ENCODE results near the gene DGKD.
"Not testable (repeated sequence)": the region's sequence is repeated elsewhere in the genome, so short reads cannot be mapped to it uniquely, and the experiment has no call there.

Gene DGKD

DNA sequence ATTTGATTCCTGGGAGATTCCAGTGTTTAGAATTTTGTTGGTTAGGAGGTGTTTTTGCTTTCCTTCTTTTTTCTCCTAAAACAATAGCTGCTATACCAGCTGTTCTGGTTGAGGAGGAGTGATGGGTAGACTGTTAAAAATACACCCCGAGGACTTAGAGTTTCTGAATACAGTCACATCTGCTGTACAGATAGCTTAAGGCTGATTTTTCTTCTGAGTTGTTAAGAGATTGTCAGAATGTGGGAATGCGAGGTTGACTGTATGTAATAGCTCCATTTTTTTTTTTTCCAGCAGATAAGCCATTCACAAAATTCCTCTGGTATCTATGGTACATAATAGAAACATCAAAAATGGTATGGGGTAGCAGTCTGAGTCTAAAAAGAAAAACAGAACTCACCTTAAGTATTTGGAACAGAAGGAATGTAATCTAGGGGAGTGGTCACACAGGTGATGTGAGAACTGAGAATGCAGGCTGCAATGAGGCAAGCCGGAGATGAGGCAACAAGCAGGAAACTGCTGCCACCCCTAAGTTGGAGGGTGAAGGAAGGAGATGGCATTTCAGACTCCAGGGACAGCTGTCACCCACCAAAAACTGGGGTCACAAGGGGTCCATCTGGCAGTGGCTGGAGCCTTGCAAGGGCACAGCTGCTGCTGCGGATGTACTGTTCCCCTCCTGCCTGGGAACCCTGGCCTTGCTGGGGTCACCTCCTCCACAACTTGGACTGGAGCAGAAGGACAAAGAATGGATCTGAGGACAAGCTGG is 2.4 kb downstream of the DGKD start:
- in situ Hi-C loops (cut with MboI; ENCODE audit: low pct_unique_long_range_greater_than_20kb, low sequenced_read_pairs), result no loop called here
- DNase-seq, result no peak

DNA sequence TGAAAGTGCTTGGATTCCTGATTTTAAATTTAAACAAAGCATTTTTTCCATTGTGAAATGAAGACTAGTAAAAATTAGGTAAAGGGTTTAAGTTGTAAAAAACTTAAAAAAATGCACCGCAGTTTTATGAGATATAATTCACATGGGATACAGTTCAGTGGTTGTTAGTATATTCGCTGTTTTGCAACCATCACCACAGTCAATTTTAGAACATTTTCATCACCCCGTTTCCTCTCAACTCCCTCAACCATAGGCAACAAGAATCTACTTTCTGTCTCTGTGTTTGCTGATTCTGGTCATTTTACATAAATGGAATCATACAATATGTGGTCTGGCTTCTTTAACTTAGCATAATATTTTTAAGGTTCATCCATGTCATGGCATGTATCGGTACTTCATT is 4.0 kb downstream of the DGKD start:
- DNase-seq, result no peak
- in situ Hi-C loops (cut with MboI; ENCODE audit: low pct_unique_long_range_greater_than_20kb, low sequenced_read_pairs), result no loop called here

DNA sequence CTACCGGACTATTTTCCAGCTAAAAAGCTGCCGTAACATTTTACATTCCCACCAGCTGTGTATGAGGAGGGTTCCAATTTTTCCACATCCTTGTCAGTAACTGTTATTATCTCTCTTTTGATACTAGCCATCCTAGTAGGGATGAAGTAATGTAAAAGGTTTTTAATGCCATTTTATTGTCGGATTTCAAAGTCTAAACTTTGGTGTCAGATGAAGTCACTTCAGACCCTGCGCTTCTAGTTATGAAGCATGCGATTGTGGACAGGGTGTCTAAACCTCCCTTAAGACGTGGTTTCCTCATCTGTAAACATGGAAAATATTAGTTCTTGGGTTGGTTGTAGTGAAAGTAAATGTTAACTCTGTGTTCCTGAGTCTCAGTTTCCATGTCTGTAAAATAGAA is 4.7 kb downstream of the DGKD start:
- DNase-seq, result no peak
- in situ Hi-C loops (cut with MboI; ENCODE audit: low pct_unique_long_range_greater_than_20kb, low sequenced_read_pairs), result no loop called here

DNA sequence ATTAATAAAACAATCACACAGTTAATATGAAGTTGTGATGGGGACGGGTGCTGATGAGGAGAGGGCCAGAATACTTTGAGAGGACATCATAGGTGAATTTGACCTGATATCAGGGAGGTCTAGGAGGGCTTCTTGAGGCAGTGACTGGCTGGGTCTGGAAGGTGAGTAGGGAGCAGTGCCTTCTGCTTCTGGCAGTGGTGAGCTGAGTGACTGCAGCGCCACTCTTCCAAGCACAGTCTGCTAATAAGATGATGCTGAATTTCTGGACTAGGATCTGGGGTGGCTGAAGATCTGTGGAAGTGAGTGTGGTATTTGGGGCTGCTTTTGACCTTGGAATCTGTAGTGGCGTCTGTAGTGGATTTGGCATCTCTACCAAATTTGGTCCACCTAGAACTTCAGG is 5.5 kb downstream of the DGKD start:
- in situ Hi-C loops (cut with MboI; ENCODE audit: low pct_unique_long_range_greater_than_20kb, low sequenced_read_pairs), result no loop called here

DNA sequence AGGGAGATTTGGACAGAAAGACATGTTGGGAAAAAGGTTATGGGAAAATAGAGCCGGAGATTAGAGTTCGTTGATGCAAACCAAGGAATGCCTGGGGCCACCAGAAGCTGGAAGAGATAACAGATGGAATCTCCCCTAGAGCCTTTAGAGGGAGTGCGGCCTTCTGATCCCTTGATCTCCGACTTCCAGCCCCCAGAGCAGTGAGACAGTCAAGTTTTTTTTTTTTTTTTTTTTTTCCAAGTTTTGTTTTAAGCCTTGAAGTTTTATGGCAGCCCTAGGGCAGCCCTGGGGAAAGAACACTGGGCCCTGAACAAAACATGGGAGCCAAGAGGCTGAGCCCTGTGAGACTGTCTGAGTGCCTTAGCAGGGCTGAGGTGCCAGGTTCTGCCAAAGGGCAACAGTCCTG is 6.5 kb downstream of the DGKD start:
- DNase-seq, result no peak
- in situ Hi-C loops (cut with MboI; ENCODE audit: low pct_unique_long_range_greater_than_20kb, low sequenced_read_pairs), result no loop called here

More for the DNA sequence above, 5.5 kb downstream of the DGKD start:
- no peak for DNase-seq

DNA sequence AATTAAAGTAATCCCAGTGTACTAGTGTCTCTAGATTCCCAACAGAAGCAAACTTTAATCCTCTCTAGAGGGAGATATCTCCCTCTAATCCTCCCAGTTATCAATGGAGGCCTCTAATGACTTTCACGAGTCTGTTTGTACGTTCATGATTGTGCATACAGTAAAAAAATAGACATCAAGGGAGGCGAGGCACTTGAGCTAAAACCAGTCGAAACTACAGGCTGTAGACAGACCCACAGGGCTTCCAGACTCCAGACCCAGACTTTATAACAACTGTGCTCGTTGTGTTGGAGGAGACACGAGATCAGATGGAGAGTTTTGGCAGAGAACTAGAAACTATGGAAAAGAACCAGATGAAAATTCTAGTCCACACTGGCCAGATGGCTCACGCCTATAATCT is 7.0 kb downstream of the DGKD start:
- no peak for DNase-seq
- in situ Hi-C loops (cut with MboI; ENCODE audit: low pct_unique_long_range_greater_than_20kb, low sequenced_read_pairs), result no loop called here

DNA sequence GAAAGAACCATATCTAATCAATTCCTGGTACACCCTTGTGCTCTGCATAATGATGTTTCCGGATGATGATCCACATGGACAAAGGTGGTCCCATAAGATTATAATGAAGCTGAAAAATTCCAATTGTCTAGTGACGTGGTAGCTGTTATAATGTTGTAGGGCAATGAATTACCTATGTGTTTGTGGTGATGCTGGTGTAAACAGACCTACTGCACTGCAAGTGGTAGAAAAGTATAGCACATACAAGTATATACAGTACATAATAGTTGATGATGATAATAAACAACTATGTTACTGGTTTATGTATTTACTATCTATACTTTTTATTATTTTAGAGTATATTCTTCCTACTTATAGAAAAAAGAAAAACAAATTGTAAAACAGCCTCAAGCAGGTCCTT is 8.4 kb downstream of the DGKD start:
- in situ Hi-C loops (cut with MboI; ENCODE audit: low pct_unique_long_range_greater_than_20kb, low sequenced_read_pairs), result no loop called here
- no peak for DNase-seq

DNA sequence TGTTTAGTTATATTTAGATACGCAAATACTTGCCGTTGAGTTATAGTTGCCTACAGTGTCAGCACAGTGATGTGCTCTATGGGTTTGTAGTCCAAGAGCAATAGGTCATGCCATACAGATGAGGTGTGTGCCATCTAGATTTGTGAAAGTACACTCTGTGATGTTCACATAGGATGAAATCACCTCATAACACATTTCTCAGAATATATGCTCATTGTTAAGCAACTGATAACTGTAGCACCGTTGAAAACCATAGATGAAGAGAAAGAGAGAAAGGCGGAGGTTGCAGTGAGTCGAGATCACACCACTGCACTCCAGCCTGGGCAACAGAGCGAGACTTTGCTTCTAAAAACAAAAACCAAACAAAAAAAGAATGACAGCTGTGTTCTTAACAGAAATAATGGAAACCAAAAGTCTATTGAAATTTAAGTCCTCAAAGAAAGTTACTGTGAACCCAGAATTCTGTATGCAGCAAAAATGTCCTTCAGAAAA is 9.5 kb downstream of the DGKD start:
- in situ Hi-C loops (cut with MboI; ENCODE audit: low pct_unique_long_range_greater_than_20kb, low sequenced_read_pairs), result no loop called here

DNA sequence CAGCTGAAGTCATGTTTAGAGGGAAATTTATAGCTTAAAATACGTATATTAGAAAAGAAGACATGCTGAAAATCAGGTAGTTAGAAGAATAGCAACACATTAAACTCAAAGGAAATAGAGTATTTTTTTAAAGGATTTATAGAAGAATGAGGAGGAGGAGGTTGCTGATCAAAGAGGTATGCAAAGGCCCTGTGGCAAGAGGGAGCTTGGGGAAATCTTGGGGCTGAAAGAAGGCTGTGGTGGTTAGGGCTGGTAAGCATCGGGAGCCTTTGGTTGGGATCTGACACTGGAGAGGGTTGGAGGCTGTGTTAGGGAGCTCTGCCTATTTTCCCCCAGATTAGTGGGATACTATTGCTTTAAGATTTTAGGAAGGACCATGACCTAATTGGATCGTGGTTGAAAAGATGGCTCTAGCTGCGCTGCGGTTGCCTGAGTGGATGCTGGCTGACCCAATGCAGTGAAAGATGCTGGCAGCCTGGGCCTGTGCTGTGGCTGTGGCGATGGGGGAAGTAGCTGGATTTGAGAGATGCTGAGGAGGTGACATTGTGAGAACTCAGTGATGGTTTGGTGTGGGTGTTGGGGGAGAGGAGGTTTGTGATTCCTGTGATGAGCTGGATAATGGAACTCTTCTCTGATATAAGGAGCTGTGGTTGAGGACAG is 11.7 kb downstream of the DGKD start:
- no peak for DNase-seq
- in situ Hi-C loops (cut with MboI; ENCODE audit: low pct_unique_long_range_greater_than_20kb, low sequenced_read_pairs), result no loop called here

More for the DNA sequence above, 9.5 kb downstream of the DGKD start:
- no peak for DNase-seq

DNA sequence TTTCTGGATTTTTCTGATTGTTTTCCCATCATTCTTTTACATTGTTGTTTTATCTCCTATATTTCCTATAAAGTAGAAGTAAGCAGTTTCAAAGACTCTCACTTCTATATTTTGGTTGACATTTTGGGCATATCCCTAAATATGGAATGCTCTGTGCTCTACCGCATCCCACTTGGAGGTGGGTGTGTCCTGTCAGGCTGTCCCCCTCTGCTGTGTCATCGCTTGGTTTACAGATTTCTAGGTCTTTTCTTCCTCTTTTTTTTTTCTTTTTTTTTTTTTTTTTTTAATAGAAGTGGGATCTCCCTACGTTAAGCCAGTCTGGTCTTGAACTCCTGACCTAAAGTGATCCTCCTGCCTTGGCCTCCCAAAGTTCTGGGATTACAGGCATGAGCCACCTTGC is 13.3 kb downstream of the DGKD start:
- DNase-seq, result no peak
- in situ Hi-C loops (cut with MboI; ENCODE audit: low pct_unique_long_range_greater_than_20kb, low sequenced_read_pairs), result no loop called here

DNA sequence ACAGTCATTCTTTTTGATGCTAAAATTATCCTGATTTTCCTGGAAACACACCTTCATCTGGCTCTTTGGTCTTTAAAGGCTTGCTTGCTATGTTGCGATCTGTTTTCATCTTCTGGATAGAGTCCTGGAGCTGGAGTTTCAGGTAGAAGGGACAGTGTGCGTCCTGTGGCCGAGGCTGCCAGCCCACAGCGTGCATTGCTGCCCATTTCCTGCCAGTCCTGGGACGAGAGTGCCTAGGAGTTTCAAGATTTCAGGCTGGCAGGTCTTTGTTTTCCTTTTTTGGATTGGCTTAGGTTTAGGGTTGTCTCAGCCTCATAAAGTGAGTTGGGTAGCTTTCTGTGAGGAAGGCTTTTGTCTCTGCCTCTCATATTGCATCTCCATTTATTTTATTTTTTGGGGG is 14.5 kb downstream of the DGKD start:
- no peak for DNase-seq
- in situ Hi-C loops (cut with MboI; ENCODE audit: low pct_unique_long_range_greater_than_20kb, low sequenced_read_pairs), result no loop called here

DNA sequence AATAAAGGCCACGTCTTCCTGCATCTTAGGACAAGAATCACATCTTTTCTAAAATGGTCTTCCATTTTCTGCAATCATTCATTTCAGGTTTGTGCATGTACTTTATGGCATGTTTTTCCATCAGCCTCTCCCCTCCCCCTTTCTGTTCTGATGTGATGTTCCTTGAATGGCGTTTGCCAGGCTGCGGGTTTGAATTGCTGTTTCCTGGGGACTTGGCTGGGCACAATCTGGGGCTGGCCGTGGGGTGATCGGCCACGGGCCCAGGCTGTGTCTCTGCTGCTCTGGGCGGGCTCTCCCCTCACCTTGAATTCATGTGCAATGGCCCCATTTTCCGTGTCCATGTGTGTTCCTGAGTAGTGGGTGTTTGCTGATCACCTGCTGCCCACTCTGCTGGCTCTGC is 15.2 kb downstream of the DGKD start:
- in situ Hi-C loops (cut with MboI; ENCODE audit: low pct_unique_long_range_greater_than_20kb, low sequenced_read_pairs), result no loop called here
- no peak for DNase-seq

DNA sequence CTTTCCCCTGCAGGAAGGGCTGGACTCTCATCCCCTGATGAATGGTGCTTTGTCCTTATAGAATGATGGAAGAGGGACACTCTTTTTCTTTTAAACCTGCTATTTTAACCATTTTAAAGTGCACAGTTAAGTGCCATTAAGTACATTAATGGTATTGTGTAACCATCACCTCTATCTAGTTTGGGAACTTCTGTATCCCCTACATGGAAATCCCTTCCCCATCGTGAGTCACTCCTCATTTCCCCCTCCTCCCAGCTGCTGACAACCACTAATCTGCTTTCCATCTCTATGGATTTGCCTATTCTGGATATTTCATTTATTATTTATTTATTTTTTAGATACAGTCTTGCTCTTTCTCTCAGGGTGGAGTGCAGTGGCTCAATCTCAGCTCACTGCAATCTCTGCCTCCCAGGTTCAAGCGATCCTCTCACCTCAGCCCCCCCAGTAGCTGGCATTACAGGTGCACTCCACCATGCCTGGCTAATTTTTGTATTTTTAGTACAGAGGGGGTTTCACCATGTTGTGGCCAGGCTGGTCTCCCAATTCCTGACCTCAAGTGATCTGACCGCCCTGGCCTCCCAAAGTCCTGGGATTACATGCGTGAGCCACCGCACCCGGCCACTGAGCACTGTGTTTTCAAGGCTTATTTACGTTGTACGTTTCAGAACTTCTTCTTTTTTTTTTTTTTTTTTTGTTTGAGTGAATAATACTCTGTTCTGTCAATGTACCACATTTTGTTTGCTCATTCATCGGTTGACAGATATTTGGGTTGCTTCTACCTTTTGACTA is 15.8 kb downstream of the DGKD start:
- in situ Hi-C loops (cut with MboI; ENCODE audit: low pct_unique_long_range_greater_than_20kb, low sequenced_read_pairs), result no loop called here
- DNase-seq, result no peak

DNA sequence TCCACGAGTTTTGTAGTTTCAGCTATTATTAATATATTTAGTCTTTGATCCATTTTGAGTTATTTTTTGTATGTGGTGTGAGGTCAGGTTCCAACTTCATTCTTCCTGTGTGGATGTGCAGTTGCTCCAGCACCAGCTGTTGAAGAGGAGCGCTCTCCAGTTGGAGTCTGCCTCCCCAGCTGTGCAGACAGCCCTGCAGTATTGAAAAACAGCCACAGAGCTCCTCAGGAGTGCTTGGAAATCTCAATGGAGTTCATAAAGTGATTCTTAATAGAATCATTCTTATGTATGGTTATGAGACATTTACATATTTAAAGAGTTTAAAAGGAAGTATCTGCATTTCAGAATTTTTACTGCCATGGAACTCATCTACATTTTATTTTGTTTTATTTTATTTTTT is 17.3 kb downstream of the DGKD start:
- in situ Hi-C loops (cut with MboI; ENCODE audit: low pct_unique_long_range_greater_than_20kb, low sequenced_read_pairs), result no loop called here
- no peak for DNase-seq

DNA sequence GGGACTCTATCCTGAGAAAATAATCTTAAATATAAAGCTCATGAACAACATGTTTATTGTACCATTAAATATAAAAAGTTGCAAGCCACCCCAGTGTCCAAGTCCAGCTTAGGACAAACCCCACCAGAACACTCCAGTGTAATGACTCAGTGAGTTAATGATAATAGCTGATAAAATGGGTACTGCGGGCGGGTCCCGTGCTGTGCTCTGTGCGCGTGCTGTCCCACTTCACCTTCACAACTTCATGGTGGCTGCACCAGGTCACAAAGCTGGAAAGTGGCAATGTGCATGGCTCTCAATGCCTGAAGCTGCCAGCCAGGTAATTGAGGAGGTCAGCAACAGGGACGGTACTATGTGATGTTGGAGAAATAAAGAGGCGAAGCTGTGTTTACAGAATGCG is 18.6 kb downstream of the DGKD start:
- in situ Hi-C loops (cut with MboI; ENCODE audit: low pct_unique_long_range_greater_than_20kb, low sequenced_read_pairs), result no loop called here
- DNase-seq, result no peak

DNA sequence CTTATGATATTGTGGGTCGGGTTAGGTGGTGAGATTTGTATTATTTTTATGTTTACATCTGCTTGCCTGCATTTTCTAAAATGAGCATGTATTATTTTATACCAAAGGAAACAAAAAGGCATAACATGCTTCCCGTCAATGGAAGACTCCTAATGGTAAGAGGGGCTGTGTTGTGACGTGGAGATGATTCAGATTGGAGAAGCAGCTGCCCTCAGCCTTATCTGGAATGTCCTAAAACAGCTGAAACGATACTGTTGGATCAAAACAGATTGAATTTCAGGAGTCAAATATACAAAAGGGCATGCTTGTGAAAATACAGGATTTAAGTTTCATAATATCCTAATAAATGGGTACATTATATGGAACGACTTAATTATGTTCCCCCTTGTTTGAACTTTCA is 19.0 kb downstream of the DGKD start:
- in situ Hi-C loops (cut with MboI; ENCODE audit: low pct_unique_long_range_greater_than_20kb, low sequenced_read_pairs), result no loop called here
- DNase-seq, result no peak

DNA sequence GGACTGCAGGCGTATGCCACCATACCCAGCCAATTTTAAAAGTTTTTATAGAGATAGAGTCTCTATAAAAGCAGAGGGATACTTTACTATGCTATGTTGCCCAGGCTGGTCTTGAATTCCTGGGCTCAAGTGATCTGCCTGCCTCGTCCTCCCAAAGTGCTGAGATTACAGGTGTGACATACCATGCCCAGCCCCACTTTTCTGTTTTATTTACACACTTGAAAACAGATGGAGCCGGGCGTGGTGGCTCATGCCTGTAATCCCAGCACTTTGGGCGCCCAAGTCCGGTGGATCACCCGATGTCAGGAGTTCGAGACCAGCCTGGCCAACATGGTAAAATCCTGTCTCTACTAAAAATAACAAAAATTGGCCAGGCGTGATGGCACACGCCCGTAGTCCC is 20.5 kb downstream of the DGKD start:
- DNase-seq; in situ Hi-C loops (cut with MboI; ENCODE audit: low pct_unique_long_range_greater_than_20kb, low sequenced_read_pairs): not testable (repeated sequence)

DNA sequence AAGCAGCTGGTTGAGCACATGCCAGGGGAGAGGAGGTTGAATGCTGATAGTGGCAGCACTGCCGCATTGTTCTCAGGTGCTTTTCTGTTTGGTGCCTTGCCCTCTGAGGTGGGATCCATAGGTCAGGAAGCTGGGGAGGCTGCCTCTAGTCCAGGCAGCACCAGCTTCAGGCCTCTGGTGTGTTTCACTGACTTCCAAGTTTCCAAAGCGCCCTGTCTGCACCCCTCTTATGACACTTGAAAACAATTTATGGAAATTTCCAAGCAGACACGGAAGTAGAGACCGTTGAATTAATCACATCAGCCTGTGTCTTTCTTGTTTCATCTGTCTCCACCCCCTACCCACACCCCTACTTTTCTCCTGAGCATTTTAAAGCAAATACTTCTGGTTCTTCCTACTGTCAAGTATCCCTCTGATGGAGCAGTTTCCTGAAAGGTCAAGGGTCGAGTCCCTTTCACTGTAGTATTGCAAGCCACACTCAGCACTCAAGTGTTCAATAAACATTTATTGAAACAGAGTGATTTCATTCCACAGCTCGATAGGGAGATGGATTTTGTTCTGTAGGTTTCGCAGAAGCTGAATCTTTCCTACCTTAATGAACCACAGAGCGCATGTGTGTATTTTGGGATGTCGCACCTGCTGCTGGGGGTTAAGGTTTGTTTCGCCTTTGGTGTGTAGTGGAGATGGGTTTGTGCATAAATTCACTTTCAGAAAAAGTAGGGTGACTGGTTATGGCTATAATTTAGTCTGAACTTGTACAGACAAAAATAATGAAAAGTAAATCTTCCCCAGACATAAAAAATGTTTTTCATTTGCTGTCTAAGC is 21.4 kb downstream of the DGKD start:
- DNase-seq, result no peak
- in situ Hi-C loops (cut with MboI; ENCODE audit: low pct_unique_long_range_greater_than_20kb, low sequenced_read_pairs), result no loop called here

DNA sequence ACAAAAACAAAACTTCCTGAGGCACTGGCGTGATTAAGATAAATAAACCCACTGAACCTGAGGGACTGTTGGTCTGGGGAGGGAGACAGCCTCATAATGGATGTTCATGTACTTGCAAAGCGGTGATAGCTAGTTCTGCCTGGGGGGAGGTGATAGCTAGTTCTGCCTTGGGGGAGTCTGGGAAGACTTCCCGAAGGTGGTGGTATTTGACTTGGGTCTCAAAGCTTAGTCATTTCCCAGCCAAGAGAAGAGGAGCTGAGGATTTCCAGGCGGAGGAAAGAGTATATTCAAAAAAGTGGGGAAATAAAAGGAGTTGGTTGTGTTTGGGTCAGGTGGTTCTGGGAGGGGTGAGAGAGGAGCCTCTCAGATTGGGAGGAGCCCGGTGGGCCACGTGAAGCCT is 24.7 kb downstream of the DGKD start:
- in situ Hi-C loops (cut with MboI; ENCODE audit: low pct_unique_long_range_greater_than_20kb, low sequenced_read_pairs), result no loop called here
- DNase-seq, result no peak

All from KBM-7 (cell line).